ENCODE results near the gene FKRP.

- TF ChIP-seq POLR2AphosphoS5 (IDR thresholded peaks at IDR 0.05; ENCODE audit: low read depth, low read length) (no peak), REST (IDR thresholded peaks at IDR 0.05; ENCODE audit: insufficient read depth in 1 of 2, low read depth in 2 of 2, low read length in 2 of 2) (no peak), TAF1 (IDR thresholded peaks at IDR 0.05; ENCODE audit: borderline replicate concordance, insufficient read depth, low read length) (no peak), SIN3A (IDR thresholded peaks at IDR 0.05; ENCODE audit: borderline replicate concordance, insufficient read depth, low read length) (no peak), FOXP2 (optimal IDR thresholded peaks at IDR 0.05; ENCODE audit: borderline replicate concordance, extremely low read depth, extremely low read length, insufficient read depth) (no peak)
Observed at GRCh38 chr19:46725036-46725820, 20.6 kb upstream of the FKRP start.

Measured in PFSK-1 (cell line).